Subcutaneous adipose tissue (tissue), 4 donors: ENCODE measurements around the gene NCKAP5L. TPM values are rescaled to one million over a fixed set of nuclear protein-coding genes. Genes with fewer than 3 reads are reported as not detected.

Experiments used
- total RNA-seq, 4 donors: library from RNA; depleted of rRNA; stranded (reverse); fragments of >200 nt; gene quantifications; one replicate each; pipeline ENCODE4 v1.1.0, GENCODE V29; 2016
- TF ChIP-seq, protein P1 (sequence below): fragments of 450-650 bp; IDR thresholded peaks from one replicate; pipeline ENCODE4 v1.5.1; 2016; ENCODE audit warnings: low read depth, mild to moderate bottlenecking, control low read depth, antibody characterized with exemption, moderate library complexity

Gene NCKAP5L
- total RNA-seq, 4 donors from 2014 or later, result 9.1 to 23.9 (median 13.0) TPM

DNA sequence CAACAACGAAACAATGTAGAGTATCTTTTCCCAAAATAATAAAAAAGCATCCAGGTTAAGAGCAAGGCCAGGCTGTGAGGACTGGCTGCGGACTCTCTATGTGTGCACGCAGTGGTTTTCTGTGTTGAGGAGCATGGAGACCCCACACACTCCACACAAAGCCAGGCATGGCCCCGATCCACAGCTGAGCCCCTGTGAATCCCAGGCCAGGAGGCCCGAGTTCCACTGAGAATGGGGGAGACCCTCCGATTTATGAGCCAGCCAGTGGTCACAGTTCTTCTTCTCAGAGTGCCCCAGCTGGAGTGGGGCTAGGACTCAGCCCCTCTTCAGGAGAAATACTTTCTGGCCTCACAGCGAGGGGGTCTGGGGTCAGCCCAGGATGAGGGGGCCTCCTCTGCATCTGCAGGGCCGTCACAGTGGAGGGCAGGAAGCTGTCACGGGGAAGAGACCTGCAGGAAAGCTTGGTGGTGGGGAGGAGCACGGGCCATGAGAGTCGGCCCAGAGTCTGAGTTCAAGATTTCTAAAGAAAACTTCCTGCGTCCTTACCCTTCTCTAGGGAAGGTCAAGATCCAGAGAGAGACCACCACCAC, 20.1 kb downstream of the NCKAP5L start:
- TF ChIP-seq, protein P1, sequence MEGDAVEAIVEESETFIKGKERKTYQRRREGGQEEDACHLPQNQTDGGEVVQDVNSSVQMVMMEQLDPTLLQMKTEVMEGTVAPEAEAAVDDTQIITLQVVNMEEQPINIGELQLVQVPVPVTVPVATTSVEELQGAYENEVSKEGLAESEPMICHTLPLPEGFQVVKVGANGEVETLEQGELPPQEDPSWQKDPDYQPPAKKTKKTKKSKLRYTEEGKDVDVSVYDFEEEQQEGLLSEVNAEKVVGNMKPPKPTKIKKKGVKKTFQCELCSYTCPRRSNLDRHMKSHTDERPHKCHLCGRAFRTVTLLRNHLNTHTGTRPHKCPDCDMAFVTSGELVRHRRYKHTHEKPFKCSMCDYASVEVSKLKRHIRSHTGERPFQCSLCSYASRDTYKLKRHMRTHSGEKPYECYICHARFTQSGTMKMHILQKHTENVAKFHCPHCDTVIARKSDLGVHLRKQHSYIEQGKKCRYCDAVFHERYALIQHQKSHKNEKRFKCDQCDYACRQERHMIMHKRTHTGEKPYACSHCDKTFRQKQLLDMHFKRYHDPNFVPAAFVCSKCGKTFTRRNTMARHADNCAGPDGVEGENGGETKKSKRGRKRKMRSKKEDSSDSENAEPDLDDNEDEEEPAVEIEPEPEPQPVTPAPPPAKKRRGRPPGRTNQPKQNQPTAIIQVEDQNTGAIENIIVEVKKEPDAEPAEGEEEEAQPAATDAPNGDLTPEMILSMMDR, result no peak

DNA sequence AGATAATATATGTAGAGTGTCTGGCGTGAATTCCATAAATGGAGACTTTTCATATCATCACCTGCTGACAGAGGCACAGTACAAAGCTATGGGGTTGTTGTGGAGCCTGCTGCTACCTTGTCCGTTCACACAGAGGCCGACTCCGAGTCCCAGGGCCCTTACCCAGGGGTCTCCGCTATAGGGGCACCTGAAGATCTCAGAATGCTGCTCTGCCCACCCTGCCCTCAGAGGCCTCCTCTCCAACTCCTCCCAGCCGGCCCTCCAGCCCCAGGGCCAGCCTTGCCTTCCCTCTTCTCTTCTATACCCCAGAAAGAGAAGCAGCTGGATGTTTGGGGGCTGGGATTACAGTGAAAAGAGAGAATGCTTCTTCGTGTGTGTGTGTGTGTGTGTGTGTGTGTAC, 21.3 kb downstream of the NCKAP5L start:
- TF ChIP-seq, protein P1, result no peak

DNA sequence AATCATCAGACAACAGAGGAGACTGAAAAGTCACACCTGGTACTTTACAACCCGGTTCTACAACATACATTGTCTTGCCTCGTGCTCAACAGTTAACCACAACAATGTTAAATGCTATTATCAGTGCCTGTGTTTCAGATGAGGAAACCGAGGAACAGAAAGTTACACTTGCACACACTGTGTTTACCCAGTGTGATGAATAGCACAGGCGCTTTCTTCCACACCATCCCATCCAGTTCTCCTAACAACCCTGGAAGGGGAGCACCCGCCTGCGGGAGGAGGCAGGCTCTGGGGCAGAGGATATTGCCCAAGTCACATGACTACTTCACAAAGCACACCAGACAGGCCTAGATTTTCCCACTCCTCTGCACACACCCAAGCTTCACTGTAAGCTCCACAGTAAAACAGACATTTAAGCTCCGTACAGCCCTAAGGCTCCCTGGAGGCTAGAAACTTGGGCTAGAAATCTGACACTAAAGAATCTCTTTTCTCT, 21.8 kb downstream of the NCKAP5L start:
- TF ChIP-seq, protein P1, result no peak

DNA sequence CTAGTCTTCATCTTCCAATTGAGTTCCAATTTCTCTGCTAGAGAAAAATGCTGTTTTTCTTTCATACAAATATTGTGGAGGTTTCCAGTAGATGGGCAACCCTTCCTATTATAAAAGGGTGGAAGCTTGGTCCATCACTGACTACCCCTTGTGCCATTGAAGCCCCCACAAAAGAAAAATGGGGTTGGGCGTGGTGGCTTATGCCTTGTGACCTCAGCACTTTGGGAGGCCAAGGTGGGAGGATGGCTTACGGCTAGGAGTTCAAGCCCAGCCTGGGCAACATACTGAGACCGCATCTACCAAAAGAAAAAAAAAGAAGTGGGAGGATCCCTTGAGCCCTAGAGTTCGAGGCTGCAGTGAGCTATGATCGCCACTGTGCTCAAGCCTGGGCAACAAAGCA, 22.8 kb downstream of the NCKAP5L start:
- TF ChIP-seq, protein P1, result no peak

DNA sequence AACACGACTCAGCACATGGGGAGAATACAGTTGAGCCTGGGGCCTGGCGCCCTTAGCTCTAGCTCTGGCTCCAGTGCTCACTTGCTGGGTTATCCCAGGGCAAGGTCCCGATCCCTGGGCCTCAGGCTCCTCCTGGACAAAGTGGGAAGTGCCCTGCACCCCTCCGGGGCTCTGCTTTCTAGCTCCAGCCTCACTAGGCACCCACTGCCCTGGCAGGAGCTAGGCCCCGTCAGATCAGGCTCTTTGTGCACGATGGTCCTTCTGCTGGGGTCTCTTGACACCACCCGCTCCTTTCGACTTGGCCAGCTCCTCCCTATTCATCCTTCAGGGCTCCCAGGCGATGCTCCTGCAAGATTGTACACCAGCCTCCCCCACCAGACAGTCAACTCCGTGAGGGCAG, 23.4 kb downstream of the NCKAP5L start:
- TF ChIP-seq, protein P1, result no peak

DNA sequence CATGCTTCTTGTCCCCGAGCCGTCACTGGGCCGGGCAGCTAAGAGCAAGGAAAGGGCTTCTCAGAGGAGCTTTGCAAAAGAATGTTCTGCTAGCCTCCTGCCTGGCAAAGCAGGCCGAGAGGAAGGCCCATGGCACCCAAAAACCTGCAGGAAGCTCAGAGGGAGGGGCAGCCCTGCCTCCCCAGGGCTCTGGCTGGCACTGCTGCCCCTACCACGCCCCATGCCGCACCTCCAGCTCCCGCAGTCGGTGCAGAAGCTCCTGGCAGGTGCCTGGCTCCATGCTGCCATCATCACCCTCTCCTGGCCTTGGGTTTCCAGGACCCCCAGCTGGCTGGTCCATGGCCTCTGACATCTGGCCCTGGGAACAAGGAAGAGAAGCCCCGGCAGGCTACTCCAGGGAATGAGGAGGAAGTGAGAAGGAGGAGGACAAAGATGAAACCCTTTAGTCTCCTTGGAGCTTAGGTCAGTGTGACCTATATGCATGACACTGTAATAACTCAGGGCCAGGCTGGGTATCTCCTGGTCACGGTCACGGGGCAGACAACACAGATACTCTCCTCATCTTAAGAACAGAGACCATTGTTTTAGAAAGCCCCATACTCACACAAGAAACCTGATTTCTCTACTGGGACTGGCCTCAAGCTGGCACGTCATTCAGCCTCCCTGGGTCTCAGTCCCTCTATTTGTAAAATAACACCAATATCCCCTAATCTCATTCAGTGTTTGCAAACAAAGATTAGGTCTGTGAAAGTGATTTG, 24.3 kb downstream of the NCKAP5L start:
- TF ChIP-seq, protein P1, result no peak
